Stomach (tissue), 4 donors: Measurements from ENCODE around the gene PLEKHH3.

ENCODE experiments used
- CTCF ChIP-seq, 7 experiments: fragments of 450-650 bp in 4 of 7; fragments of 200-600 bp in 3 of 7; sonication (generic) in 3 of 7; IDR thresholded peaks; one replicate each; pipeline ENCODE4 v1.5.1; 2016 to 2019; ENCODE audit warnings: antibody characterized with exemption in 7 of 7, control low read depth in 2 of 7, mild to moderate bottlenecking in 1 of 7
- EP300 ChIP-seq: sonication (generic); formaldehyde crosslinking; IDR thresholded peaks from one replicate; pipeline ENCODE4 v1.6.1; 2017; ENCODE audit warnings: antibody characterized with exemption
- POLR2A ChIP-seq, 4 donors: fragments of 450-650 bp; IDR thresholded peaks; one replicate each; pipeline ENCODE4 v1.6.1; 2016; ENCODE audit warnings: antibody characterized with exemption in 4 of 4, control low read depth in 2 of 4, mild to moderate bottlenecking in 1 of 4, moderate library complexity in 1 of 4
- POLR2AphosphoS5 ChIP-seq, 3 donors: sonication (generic); formaldehyde crosslinking; IDR thresholded peaks; one replicate each; pipeline ENCODE4 v1.6.1; 2016; ENCODE audit warnings: antibody characterized with exemption in 3 of 3

- TF ChIP-seq CTCF (IDR thresholded peaks at IDR 0.05), result no peak
- TF ChIP-seq POLR2A (IDR thresholded peaks at IDR 0.05), result no peak
- TF ChIP-seq POLR2AphosphoS5 (IDR thresholded peaks at IDR 0.05), result no peak
- TF ChIP-seq EP300, result no peak
Measured at GRCh38 chr17:42706732-42707131, 29.9 kb upstream of the PLEKHH3 start.
